Ovary (tissue), 9 donors: ENCODE data around the gene SULT6B1. TPM values are rescaled to one million over a fixed set of nuclear protein-coding genes. Genes with fewer than 3 reads are reported as not detected.
A peak's percentile ranks its signal among the peaks of the same experiment; 100 is the strongest.

Source experiments
- DNase-seq, 5 donors: peaks; one replicate each; pipeline ENCODE4 v3.0.0-alpha.2; 2019 to 2020
- H3K27ac ChIP-seq, 2 donors: fragments of 200-600 bp; one replicate each; pipeline versions ENCODE4 v1.5.1 to v1.8.0; 2019 to 2022
- H3K27me3 ChIP-seq: fragments of 200-600 bp; one replicate; pipeline ENCODE4 v1.8.0; 2022
- H3K36me3 ChIP-seq: fragments of 200-600 bp; sonication (generic); one replicate; pipeline ENCODE4 v1.5.1; 2019
- H3K4me1 ChIP-seq: one replicate; pipeline ENCODE4 v1.8.1; 2013; ENCODE audit warnings: mild to moderate bottlenecking, moderate library complexity; ENCODE audit not compliant: insufficient read depth
- H3K4me3 ChIP-seq: fragments of 200-600 bp; sonication (generic); one replicate; pipeline ENCODE4 v1.5.1; 2017
- H3K9me3 ChIP-seq, 2 donors: fragments of 200-600 bp in 1 of 2; sonication (generic) in 1 of 2; one replicate each; pipeline versions ENCODE4 v1.5.1 to v1.8.1; 2013 to 2019; ENCODE audit warnings: mild to moderate bottlenecking in 1 of 2, moderate library complexity in 1 of 2
- CTCF ChIP-seq, 3 donors: fragments of 450-650 bp in 2 of 3; fragments of 200-600 bp in 1 of 3; IDR thresholded peaks; one replicate each; pipeline versions ENCODE4 v1.5.1 to v1.8.0; 2016 to 2022; ENCODE audit warnings: antibody characterized with exemption in 3 of 3, mild to moderate bottlenecking in 1 of 3
- EP300 ChIP-seq: sonication (generic); formaldehyde crosslinking; IDR thresholded peaks from one replicate; pipeline ENCODE4 v1.6.1; 2017; ENCODE audit warnings: antibody characterized with exemption
- POLR2A ChIP-seq: fragments of 450-650 bp; IDR thresholded peaks from one replicate; pipeline ENCODE4 v1.6.1; 2017; ENCODE audit warnings: antibody characterized with exemption, mild to moderate bottlenecking, moderate library complexity
- WGBS, 3 donors: extraction: QIAGEN DNeasy Blood & Tissue Kit in 1 of 3; methylation state at CpG; one replicate each; pipeline versions ENCODE4 v1.1.5 to v1.1.7; 2013 to 2017; 5-methylcytosine and 5-hydroxymethylcytosine counted together
- intact Hi-C, 4 donors: fragments of 100-400 bp; cut with DNase I; formaldehyde crosslinking; loops; one replicate each; pipeline versions ENCODE4 v1.11.0 to v1.15.1; 2022 to 2023
- polyA plus RNA-seq, 2 donors: library from polyadenylated mRNA; stranded (reverse); fragments of 200-250 nt in 1 of 2; fragments of 350-450 nt in 1 of 2; fragmentation: Illumina TruSeq in 1 of 2; extraction: RNeasy Lipid Tissue Mini Kit (QIAGEN cat#74804) in 1 of 2; gene quantifications; one replicate each; pipeline ENCODE4 v1.2.3, GENCODE V29; 2013 to 2014
- total RNA-seq, 7 donors: library from RNA; depleted of rRNA in 2 of 7; stranded (reverse); fragments of >200 nt in 2 of 7; fragmentation: NEBNext Ultra II Directional in 3 of 7; extraction: Animal tissue kit (Norgen Biotek cat#: 25700) in 3 of 7; gene quantifications; one replicate each; pipeline versions ENCODE4 v1.1.0 to v1.2.4, GENCODE V29; 2016 to 2023
- donor health status: DM: no; HTN: no; CAD: no; lungs with moderate emphysema.
- donor health status: DM: no; HTN: no; CAD: no.
- donor health status: Bipolar disorder and iron deficiency.
- donor health status: DM: yes; HTN: yes; CAD: no.
- donor health status: DM: no; HTN: no; CAD: no.
- donor health status: DM: yes; HTN: yes; CAD: no.

Gene SULT6B1
- total and polyA plus RNA-seq, 9 donors, result not detected

- Histone ChIP-seq H3K9me3 (no peaks in the 10 kb centered on the region), H3K4me3 (no peak overlapping the region), H3K36me3 (no peaks in the 10 kb centered on the region), H3K27ac (no peak overlapping the region), H3K27me3 (no peaks in the 10 kb centered on the region), H3K4me1 (no peaks in the 10 kb centered on the region)
- TF ChIP-seq EP300 (no peak), POLR2A (no peak), CTCF (IDR thresholded peaks at IDR 0.05) (no peak)
- no peak for DNase-seq
- intact Hi-C loops, result no loop called here
- 65 to 78% (median 67%) methylated on average over 17 of the region's 17 CpGs for WGBS, 3 donors
Observed at GRCh38 chr2:37168217-37168981, 20.1 kb downstream of the SULT6B1 start.

GRCh38 chr2:37167636-37168180 is 20.8 kb downstream of the SULT6B1 start:
- H3K27ac ChIP-seq, result no peak overlapping the region
- no peaks in the 10 kb centered on the region for H3K9me3 ChIP-seq
- no peaks in the 10 kb centered on the region for H3K36me3 ChIP-seq
- intact Hi-C loops, result no loop called here
- no peak for DNase-seq
- H3K27me3 ChIP-seq, result no peaks in the 10 kb centered on the region
- WGBS, 3 donors, result 91 to 94% (median 91%) methylated on average over 3 of the region's 3 CpGs
- H3K4me1 ChIP-seq, result no peaks in the 10 kb centered on the region
- no peak overlapping the region for H3K4me3 ChIP-seq
- TF ChIP-seq CTCF (IDR thresholded peaks at IDR 0.05), result no peak
- TF ChIP-seq EP300, result no peak
- no peak for TF ChIP-seq POLR2A

GRCh38 chr2:37164757-37165156 is 23.7 kb downstream of the SULT6B1 start:
- TF ChIP-seq POLR2A (no peak), EP300 (no peak), CTCF (IDR thresholded peaks at IDR 0.05) (no peak)
- Histone ChIP-seq H3K9me3 (no peaks in the 10 kb centered on the region), H3K27me3 (no peaks in the 10 kb centered on the region), H3K4me3 (no peak overlapping the region), H3K27ac (no peak overlapping the region), H3K36me3 (no peaks in the 10 kb centered on the region), H3K4me1 (no peaks in the 10 kb centered on the region)
- WGBS, 3 donors, result 83 to 94% (median 83%) methylated on average over 1 of the region's 1 CpG
- intact Hi-C loops, result no loop called here
- no peak for DNase-seq

GRCh38 chr2:37156857-37157714 is 31.4 kb downstream of the SULT6B1 start, which contains the start of gene EIF2AK2:
EIF2AK2 (minus strand) TSS chr2:37156980; CDS start chr2:37147806, 9,174 bp downstream.
- peak within 1 kb of the TSS; percentile 97 for H3K4me3 ChIP-seq
- H3K27me3 ChIP-seq, result no peaks in the 10 kb centered on the region
- WGBS, 3 donors, result 4 to 11% (median 5%) methylated on average over 36 to 55 of the region's 55 CpGs
- intact Hi-C loops, result no loop called here
- no peaks in the 10 kb centered on the region for H3K9me3 ChIP-seq
- peaks cover 6% of the 10 kb centered on the region for H3K4me1 ChIP-seq
- TF ChIP-seq CTCF (IDR thresholded peaks at IDR 0.05) (no peak), EP300 (no peak), POLR2A (peak; percentile 20)
- peak; percentile 78 to 88 (median 83) for DNase-seq
- no peaks in the 10 kb centered on the region for H3K36me3 ChIP-seq
- H3K27ac ChIP-seq, result peak within 1 kb of the TSS; percentile 71 to 86
